AG08395 (cell line): ENCODE data around the gene ST3GAL3.

ENCODE experiments used
- DNase-seq: peaks from one replicate; pipeline ENCODE4 v3.0.0; 2012; ENCODE audit warnings: mixed read lengths, low spot score

The ST3GAL3 gene

GRCh38 chr1:43942411-43942810 lies 235.1 kb downstream of the ST3GAL3 start:
- DNase-seq, result no peak

- DNase-seq, result no peak
These were observed 237.5 kb downstream of the ST3GAL3 start for GRCh38 chr1:43944860-43945259.

GRCh38 chr1:43945674-43946235 lies 238.4 kb downstream of the ST3GAL3 start:
- DNase-seq, result no peak

DNA sequence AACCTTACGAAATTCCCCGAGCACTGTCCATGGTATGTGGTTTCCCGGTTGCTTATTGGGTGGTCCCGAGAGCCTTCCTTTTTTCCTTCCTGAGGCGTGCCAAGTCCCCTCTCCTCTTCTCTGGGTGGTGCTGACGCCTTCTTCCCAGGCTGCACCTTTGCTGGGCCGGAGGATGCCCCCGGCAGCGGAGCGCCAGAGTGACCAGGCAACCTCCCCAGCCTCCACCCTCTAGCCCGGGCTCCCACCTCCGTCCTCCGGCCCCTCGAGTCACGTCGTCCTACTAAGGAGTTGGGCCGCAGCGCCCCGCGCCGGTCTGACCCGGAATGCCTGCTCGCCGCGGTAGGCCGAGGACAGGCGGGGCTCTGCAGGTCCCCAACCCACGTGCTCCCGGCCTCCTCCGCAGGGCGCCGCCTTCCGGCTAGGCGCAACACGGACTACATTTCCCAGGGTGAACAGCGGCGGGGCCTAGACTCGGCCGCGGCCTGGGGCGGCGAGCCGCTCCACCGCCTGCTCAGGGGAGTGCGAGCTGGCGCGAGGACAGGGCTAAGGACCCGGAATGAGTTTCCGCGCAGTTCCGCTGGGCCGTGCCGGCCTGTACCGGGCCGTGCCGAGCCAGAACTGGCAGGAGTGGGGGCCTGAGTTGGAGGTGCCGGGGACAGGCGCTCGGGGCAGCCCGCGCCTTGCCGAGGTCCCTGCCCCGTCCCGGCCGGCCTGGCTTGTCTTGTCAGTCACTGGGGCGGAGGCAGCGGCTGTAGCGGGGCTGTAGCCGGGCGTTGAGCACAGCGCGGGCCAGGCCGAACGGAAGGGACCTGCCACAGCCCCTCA lies 239.1 kb downstream of the ST3GAL3 start, which contains the start of gene IPO13:
IPO13 (plus strand) TSS at position 715 of the 825 bp plus-strand sequence. CDS start 651 bp downstream, outside the sequence.
- DNase-seq, result peak; percentile 98

DNA sequence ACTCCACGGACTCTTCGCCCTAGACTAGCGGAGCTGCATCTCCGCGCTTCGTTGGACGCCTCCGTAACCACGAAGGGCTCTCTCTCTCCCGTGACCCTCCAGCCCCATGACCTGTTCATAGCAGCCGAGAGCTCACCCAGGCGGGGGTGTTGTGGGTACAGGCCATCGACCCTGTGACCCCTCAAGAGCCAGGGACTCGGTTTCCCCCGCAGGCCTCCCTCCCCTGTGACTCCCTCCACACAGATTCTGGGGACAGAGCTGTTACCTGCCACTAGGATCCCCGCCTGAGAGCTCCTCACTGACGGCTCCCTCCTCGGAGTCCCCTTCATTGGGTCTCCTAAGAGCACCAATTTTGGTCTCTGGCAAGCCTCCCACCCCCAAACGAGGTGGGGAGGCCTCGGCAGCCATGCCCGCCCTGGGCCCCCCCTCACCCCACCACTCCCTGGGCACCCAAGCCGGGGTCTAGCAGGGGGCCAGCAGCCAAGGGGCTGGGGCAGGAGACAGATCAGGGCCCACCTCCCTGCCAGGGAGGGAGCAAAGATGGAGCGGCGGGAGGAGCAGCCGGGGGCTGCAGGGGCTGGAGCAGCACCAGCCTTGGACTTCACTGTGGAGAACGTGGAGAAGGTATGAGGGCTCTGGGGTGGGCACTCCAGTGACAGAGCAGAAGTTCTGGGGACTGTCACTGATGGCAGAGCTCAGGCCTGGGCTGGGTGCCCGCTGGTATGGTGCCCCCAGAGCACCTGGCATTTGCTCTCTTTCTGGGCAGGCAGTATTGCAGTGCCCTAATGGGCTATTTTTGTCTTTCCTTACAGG lies 239.9 kb downstream of the ST3GAL3 start:
- no peak for DNase-seq

- DNase-seq, result no peak
These were observed 240.6 kb downstream of the ST3GAL3 start for GRCh38 chr1:43947874-43948437.

- DNase-seq, result no peak
These were observed 242.3 kb downstream of the ST3GAL3 start for GRCh38 chr1:43949678-43950077.

DNA sequence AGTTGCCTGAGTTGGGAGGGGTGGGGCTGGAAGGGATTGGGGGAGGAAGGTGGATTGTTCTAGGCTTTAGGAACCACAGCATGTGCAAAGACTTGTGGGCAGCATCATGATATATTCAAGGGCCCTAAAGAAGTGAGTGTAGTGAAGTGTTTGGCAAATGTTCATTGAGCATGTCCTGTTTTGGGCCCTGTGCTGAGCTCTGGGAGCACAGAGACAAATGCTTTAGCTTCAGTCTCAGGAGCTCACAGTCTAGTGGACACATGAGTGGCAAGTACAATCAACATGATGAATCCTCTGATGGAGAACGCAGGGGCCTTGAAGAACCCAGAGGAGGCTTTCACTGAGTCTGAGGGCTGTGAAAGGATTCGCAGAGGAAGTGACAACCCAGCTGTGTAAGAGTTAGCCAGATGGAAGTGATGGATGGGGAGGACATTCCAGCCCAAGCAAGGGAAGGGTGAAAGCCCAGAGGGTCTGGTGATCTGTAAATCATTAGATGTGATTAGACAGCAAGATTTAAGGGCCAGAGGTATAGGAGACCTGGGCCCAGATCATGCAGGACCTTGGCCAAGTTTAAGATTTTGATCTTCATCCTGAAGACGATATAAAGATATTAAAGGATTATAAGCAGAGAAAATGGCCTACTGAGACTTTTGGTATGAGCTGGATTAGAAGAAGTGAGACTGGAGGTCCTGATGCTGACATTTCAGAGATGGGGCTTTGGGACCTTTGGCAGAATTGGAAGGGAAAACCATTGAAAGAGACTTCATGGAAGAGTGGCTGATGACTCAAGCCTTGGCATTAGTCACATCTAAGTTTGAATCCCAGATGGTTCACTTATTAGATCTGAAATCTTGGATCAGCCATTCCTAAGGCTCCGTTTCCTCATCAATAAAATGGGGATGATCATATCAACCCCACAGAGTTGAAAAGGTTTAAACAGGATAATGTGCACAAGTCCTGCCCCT lies 244.0 kb downstream of the ST3GAL3 start:
- DNase-seq, result no peak

GRCh38 chr1:43952731-43953346 lies 245.5 kb downstream of the ST3GAL3 start:
- no peak for DNase-seq

DNA sequence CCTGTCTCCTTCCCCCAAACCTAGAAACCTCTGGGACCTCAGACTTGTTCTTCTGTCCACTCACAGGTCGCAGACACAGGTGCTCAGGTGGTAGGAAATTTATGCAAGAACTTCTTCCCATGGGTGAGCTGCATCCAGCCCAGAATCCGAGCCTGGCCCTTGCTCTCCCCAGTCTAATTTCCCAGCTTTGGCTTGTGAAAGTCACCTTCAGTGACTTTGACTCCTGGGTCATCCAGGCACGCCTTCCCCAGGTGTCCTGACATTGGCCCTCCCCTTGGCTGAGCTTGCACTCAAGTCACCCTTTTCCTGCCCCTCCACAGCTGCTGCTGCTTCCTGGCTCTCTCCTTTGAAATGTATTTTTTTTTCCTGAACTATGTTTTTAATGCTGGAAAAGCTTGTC lies 246.0 kb downstream of the ST3GAL3 start:
- no peak for DNase-seq

DNA sequence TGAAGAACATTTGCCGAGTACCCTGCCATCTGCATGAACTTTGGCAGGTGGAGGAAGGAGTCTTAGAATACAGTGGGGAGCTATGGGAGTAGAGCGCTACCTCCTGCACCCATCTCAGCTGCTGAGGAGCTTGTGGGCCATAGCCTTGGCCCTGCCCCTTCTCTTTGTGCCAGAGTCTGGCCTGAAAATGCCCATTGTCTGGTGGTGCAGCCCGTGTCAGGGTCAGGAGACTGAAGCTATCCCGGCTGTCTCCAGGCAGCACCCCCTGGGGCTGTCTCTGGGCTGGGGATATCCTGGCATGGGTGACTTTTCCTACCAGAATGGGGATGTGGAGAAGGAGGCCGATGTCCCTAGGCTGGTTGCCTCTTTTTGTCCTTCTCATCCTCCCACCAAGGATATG lies 246.7 kb downstream of the ST3GAL3 start:
- DNase-seq, result no peak

DNA sequence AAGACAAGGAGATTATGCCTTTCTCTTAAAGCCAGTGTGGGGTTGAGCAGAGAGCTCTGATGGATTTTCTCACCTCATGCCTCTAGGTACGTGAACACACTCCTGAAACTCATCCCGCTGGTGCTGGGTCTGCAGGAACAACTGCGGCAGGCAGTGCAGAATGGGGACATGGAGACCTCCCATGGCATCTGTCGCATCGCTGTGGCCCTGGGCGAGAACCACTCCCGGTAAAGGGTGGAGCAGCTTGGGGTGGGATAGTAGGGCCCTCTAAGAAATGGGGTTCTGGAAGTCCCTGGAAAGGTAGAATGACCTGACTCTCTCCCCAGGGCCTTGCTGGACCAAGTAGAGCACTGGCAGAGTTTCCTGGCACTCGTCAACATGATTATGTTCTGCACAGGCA lies 248.9 kb downstream of the ST3GAL3 start:
- no peak for DNase-seq

- no peak for DNase-seq
These were observed 250.2 kb downstream of the ST3GAL3 start for GRCh38 chr1:43957407-43958040.

GRCh38 chr1:43958351-43959255 lies 251.3 kb downstream of the ST3GAL3 start:
- DNase-seq, result no peak

DNA sequence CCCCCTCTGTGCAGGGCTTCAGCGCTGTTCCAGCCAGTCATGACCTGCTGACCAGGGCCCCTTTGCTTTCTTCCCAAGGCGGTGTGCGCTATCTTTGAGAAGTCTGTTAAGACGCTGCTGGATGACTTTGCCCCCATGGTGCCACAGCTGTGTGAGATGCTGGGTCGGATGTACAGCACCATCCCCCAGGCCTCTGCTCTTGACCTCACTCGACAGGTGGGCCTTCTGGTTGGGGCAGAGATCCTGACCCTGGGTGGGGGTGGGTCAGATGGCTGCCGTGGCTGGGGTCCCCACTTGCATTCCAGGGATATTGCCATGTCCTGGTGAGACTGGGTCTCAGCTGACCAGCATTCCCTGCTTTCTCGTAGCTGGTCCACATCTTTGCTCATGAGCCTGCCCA lies 253.5 kb downstream of the ST3GAL3 start:
- no peak for DNase-seq

- DNase-seq, result no peak
These were observed 254.4 kb downstream of the ST3GAL3 start for GRCh38 chr1:43961692-43962091.

- DNase-seq, result no peak
These were observed 255.0 kb downstream of the ST3GAL3 start for GRCh38 chr1:43962324-43962723.

GRCh38 chr1:43963006-43963405 lies 255.7 kb downstream of the ST3GAL3 start:
- DNase-seq, result no peak

DNA sequence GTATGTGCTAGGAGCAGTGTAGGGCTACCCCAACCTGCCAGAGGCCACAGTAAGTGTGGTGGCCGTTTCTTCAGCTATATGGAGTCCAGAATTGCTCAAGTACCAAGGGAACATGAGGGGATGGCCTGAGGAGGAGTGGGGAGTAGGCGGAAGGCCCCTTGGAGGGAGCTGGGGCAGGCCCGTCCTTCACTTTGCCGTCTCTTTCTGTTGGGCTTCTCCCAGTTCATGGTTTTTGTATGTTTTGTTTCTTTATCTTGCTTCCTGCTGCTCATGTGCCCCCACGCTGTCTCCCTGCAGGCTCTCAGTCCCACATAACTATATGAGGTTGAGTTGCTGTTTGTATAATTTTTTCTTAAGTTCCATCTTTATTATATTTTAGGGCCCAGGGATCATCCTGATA lies 256.6 kb downstream of the ST3GAL3 start:
- DNase-seq, result no peak
